ENCODE results near the gene ACTRT2.

GRCh38 chr1:3034162-3034561 lies 12.9 kb downstream of the ACTRT2 start:
- no peak for TF ChIP-seq CTCF (IDR thresholded peaks at IDR 0.05)
- TF ChIP-seq POLR2A (IDR thresholded peaks at IDR 0.05) = no peak
